ENCODE measurements around the gene KRTAP12-4.
"Not testable (repeated sequence)": the region's sequence is repeated elsewhere in the genome, so short reads cannot be mapped to it uniquely, and the experiment has no call there.

Gene KRTAP12-4, protein sequence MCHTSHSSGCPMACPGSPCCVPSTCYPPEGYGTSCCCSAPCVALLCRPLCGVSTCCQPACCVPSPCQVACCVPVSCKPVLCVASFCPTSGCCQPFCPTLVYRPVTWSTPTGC

DNA sequence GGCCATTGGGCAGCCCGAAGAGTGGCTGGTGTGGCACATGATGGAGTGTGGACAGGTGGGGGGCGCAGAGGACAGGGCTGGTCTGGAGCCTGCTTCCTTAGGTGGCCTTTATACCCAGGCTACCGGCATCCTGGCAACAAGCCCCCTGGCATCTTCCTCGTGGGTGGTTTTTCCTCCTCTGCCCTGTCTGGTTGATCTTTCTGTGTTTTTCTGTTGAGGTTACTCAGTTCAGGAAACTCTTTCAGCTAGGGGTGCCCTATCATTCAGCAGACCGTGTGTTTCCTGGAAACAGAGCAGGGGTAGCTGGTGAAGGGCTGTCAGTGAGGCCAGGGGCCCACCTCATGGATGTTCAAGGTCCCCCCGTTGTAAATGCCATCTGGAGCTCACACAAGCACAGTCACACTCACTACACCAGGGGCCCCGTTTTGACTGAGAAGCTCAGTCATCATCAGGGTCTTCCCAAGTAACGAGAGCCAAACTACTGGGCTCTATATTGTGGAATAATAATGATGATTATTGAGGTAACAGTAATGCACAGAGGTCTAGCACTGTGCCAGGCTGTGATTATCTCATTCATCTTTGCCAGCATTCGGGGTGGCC, at the start of gene KRTAP12-4:
Gene KRTAP12-4, minus strand, starts transcription at position 84 of the 600 bp plus-strand sequence. Its CDS starts 45 bp downstream, at position 39.
- DNase-seq, result no peak

DNA sequence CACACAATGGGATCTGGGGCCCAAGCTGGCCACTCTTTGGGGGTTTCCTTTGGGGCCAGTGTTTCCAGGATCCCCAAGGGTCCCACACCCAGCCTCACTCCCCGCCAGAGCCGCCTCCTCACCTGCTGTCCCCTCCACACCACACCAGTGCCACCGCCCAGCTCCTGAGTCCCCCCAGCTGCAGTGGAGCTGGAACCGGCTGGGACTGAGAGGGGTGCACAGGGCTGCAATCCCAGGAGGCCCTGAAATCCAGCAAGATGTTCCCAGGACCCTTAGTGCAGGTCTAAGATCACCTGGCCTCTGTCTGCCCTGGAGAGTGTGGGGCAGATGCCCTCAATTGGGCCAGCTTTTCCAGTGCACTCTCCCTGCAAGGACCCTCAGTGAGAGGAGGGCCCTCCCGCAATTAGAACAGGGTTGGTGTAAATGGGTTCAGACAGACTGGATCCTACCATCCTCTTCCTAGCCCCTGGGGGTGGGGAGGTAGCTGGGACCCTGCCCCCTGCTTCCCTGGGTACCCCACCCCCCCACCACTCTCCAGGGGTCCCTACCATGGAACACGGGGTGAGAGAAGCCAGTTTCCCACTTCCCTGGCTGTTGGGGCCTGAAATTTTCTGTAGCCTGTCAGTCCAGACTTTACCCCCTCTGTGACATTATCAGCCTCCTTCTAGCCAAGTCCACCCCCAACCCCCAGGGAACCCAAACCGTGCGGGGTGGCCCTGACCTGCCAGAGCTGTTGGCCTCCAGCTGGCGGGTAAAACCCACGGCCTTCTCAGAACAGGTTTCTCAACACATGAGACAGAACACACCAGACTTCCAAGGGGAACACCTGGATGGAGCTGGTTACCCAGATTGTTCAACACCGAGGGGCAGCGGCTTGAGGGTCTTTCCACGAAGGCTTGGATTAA, 49.5 kb upstream of the KRTAP12-4 start:
- DNase-seq, result no peak

- DNase-seq, result no peak
Measured at GRCh38 chr21:44702973-44703730, 48.7 kb upstream of the KRTAP12-4 start.

DNA sequence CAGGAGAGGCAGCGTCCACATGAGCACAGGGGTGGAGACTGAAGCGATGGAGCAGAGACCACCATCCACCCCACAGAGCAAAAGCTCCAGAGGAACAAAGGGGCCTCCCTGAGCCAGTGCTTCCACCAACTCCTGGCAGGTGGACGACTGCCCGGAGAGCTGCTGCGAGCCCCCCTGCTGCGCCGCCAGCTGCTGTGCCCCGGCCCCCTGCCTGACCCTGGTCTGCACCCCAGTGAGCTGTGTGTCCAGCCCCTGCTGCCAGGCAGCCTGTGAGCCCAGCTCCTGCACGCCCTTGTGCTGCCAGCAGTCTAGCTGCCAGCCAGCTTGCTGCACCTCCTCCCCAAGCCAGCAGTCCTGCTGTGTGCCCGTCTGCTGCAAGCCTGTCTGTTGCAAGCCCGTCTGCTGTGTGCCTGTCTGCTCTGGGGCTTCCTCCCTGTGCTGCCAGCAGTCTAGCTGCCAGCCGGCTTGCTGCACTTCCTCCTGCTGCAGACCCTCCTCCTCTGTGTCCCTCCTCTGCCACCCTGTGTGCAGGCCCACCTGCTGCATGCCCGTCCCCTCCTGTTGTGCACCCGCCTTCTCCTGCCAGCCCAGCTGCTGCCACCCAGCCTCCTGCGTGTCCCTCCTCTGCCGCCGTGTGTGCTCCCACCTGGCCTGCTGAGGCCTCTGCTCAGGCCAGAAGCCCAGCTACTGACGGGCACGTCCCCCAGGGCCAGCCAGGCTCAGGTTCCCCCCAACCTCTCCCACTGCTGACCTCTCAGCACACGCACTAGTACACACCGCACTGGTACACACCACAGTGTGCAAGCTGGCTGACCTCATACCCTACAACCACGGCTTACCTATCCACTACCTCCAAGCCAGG, 47.9 kb upstream of the KRTAP12-4 start:
- DNase-seq, result no peak

GRCh38 chr21:44701541-44701940, 47.1 kb upstream of the KRTAP12-4 start:
- no peak for DNase-seq

DNA sequence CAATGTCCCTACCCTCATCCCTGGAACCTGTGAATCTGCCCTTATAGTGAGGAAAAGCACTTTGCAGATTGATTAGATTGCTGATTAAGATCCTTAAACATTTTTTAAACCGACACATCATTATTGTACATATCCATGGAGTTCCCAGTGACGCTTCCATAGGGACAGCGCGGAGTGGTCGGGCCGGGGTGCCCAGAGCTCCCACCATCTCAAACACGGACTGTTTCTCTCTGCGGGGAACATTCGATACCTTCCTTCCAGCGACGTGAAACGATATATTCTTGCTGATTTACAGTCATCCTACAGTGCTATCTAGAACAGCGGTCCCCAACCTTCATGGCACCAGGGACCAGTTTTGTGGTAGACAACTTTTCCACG, 46.6 kb upstream of the KRTAP12-4 start:
- no peak for DNase-seq

- DNase-seq, result no peak
Measured at GRCh38 chr21:44700101-44701022, 45.9 kb upstream of the KRTAP12-4 start.

DNA sequence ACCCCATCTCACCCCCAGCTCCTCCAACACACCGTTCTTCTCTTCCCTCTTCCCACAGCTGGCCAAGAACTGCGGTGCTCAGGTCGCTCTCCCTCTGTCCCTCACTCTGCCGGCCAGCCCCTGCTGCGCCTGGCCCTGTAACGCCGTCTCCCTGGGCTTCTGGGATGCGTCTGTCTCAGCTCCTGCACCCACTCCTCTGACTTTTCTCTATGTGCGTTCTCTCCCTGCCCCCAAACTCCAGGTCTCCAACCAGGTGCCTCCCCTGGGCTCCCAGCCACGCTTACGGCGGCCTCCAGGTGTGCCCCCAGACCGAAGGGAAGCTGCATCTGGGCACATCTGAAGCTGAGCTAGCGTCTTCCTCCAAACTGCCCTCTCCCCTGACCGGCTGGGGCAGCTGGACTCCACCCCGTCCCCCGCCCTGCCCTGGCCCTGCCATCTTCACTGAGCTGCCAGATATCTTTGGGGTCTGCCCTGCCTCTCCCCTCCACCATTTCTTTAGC, 45.1 kb upstream of the KRTAP12-4 start:
- no peak for DNase-seq

DNA sequence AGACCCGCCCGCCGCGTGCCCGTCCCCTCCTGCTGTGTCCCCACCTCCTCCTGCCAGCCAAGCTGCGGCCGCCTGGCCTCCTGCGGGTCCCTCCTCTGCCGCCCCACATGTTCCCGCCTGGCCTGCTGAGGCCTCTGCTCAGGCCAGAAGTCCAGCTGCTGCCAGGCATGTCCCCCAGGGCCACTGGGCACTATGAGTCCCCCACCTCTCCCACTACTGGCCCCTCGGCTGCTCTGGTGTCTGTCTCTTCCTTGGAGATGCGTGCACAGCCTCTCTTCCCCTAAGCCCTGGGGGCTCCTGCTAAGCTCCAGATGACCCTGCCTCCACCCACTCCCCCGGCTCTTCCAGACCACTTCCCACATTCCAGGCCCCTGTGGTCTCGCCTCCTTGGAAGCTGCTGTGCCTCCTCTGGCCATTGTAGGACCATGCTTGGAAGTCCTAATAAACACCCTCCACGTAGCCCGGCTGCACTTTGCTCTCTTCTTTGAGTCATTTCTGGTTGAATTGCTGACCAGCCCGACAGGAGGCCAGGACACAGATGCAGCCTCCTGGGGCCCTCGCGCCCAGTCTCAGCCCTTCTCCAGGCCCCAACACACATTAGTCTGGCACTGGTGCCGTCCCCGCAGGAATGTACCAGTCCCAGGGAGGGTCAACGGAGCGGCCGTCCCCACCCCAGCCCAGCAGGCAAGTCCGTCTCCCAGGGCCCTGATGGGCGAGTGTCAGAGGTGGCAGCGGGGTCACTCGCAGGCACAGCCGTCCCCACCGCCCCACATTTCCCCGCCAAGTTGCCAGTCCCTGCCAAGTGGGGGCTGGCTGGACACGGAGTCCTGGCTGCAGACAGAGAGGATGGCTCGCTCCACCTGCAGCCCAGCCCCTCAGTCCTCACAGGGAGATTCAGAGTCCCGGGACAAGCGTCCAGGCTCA, 43.6 kb upstream of the KRTAP12-4 start:
- DNase-seq, result no peak

- not testable (repeated sequence) for DNase-seq
Measured at GRCh38 chr21:44697172-44697810, 42.8 kb upstream of the KRTAP12-4 start, which contains the start of gene KRTAP10-12. KRTAP10-12 (plus strand) TSS chr21:44697172; CDS start chr21:44697202, 30 bp downstream.

- no peak for DNase-seq
Measured at GRCh38 chr21:44696572-44696971, 42.1 kb upstream of the KRTAP12-4 start.

DNA sequence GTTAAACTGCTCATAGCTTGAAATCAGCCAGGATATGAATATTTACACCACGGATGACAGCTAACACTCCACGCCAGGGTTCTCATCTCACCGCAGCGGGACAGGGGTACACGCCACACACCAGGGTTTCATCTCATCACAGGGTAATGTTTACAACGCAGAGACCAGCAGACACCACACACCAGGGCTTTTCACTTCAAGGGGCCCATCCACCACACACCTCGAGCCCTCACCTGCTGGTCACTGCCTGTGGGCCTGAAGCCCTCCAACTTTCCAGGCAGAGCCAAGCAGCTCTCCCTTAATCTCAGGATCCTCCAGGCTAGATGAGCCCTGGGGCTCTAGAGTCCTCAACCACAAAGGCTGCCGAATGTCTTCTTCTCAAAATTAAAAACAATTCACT, 41.2 kb upstream of the KRTAP12-4 start:
- DNase-seq, result no peak

DNA sequence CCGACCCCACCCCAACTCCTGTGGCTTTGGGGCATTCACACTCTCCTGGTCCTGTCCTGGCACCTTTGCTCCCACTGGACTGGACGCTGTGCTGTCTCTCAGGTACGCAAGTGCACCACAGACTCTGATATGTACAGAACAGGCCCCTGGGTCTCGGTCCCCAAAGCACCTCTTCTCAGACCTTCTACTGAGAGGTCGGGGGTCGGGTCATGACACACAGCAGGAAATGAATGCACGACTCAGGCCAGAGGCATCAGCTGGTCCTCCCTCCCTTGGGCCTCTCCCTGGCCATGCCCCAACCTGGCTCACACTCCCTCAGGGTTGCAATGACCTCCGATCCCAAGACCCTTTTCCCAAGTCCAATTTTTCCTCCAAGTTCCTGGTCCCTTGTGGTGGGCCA, 40.7 kb upstream of the KRTAP12-4 start:
- no peak for DNase-seq

DNA sequence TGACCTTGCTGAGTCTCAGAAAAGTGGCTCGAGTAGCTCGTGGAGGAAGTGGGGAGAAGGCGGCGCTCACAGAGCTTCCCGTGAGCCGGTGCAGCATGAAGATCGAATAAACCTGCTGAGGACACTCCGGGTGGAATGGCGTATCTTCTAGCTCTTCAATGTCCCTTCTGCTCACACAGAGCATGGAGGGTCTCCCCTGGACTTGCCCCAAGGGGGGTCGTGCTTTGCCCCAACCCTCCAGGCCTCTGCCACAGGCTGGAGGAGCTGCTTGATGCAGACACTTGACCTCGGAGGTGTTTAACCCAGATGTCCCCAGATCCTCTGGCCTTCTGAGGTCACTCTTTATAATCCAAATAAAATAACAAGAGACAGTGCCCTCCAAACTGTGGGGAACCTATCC, 40.3 kb upstream of the KRTAP12-4 start:
- no peak for DNase-seq

GRCh38 chr21:44692798-44693512, 38.5 kb upstream of the KRTAP12-4 start:
- no peak for DNase-seq

DNA sequence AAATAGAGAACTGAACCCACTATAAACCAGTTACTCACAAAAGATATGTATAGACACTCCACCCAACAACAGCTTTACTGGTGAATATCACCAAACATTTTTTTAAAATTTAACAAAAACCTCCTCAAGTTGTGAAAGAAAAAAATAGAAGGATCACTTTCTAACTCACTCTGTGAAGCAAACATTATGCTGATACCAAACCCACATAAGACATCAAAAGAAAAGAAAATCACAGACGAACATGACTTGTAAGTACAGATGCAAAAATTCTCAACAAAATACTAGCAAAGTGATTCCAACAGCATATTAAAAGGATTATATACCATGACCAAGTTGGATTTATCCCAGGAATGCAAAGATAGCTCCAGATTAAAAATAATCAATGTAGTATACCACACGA, 37.2 kb upstream of the KRTAP12-4 start:
- DNase-seq, result no peak

GRCh38 chr21:44689740-44690139, 35.3 kb upstream of the KRTAP12-4 start:
- DNase-seq, result not testable (repeated sequence)

DNA sequence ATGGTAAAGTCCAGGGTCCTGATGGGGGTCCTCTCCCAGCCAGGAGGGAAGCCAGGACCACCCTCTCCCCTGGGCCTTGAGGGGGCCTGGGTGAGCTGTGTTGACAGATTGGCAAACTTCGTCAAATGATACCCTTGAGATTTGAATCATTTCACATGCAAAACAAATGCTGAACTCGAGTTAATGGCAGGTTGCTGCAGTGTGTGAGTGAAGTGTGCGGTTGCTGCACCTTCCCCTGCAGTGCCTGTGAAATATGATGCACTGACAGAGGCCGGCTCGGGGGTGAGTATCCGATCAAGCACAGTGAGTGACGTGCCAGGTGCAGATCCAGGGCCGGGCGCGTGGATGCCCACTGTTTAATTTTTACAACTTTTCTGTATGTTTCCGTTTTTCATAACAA, 33.2 kb upstream of the KRTAP12-4 start:
- no peak for DNase-seq
